NCI-H1417 treated with DMSO at 0.1 percent for 48 hours (cell line): ENCODE measurements around the gene CHRNE.
"Not testable (repeated sequence)": the region's sequence is repeated elsewhere in the genome, so short reads cannot be mapped to it uniquely, and the experiment has no call there.

Source experiments
- DNase-seq: peaks from one replicate; lab custom pipeline; 2025; lab: John Stamatoyannopoulos, UW

The CHRNE gene

GRCh38 chr17:4906642-4907041, 3.7 kb upstream of the CHRNE start:
- not testable (repeated sequence) for DNase-seq

GRCh38 chr17:4902540-4902939, 358 bp downstream of the CHRNE start:
- no peak for DNase-seq

GRCh38 chr17:4901648-4902344, 1.1 kb downstream of the CHRNE start:
- no peak for DNase-seq

- no peak for DNase-seq
These were observed 1.7 kb downstream of the CHRNE start for GRCh38 chr17:4901108-4901647.

GRCh38 chr17:4900231-4901107, 2.4 kb downstream of the CHRNE start:
- DNase-seq: no peak

GRCh38 chr17:4899341-4900230, 3.3 kb downstream of the CHRNE start, which contains the start of gene C17orf107:
TSS of gene C17orf107 (plus strand) at chr17:4899536. CDS start at chr17:4899763, 227 bp downstream.
- no peak for DNase-seq

DNA sequence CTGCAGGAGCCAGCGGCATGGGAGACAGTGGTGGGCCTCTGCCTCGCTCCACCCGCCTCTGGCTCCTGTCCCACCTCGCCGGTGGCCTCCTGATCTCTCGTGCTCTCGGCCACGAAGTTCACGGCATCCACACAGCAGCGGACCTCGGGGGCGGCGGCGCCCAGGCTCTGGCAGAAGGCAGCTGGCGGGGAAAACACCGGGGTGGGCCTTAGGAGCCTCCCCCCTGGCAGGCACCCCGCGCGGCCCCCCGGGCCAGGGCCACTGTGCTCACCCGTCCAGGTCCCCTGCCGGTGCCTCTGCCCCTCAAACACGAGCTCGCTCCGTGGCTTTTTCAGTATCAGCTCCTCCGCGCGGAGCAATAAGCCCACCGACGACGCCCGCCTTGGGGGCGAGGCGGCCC, 4.0 kb downstream of the CHRNE start:
- no peak for DNase-seq

DNA sequence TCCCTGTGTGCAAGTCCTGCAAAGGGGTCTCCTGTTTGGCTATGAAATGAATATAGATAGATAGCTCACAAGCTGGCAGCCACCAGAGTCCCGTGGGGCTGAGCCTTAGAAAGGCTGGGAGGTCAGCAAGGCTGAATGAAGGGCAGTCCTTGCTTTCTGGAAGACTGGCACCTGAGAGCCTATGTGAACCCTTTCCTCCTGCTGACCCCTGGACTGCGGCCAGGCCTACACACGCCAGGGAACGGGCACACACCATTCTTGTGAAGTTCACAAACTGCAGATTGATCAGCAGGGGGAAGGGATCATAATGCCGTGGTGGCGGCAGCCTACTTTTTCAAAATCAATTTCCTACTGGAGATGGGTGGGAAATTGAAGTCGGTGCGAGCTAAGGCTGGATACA, 4.5 kb downstream of the CHRNE start:
- DNase-seq: no peak

DNA sequence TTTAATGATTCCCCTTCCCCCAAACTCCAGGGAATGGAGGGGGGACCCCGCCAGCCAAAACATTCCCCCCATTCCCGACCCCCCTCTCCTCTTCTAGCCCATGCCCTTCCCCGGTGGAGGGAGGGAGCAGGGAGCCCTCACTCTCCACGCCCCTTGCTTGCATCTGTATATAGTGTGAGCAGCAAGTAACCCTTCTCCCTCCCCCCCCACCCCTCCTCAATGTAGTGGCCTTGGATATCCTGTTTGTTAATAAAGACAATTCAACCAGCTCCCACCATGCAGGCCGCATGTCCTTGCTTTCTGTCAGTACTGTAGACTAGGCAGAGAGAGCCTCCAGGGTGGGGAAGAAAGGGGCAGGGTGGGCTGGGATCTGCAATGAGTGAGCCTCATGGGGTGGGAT, 5.1 kb downstream of the CHRNE start:
- no peak for DNase-seq

- DNase-seq: no peak
These were observed 5.7 kb downstream of the CHRNE start for GRCh38 chr17:4897198-4897687.

DNA sequence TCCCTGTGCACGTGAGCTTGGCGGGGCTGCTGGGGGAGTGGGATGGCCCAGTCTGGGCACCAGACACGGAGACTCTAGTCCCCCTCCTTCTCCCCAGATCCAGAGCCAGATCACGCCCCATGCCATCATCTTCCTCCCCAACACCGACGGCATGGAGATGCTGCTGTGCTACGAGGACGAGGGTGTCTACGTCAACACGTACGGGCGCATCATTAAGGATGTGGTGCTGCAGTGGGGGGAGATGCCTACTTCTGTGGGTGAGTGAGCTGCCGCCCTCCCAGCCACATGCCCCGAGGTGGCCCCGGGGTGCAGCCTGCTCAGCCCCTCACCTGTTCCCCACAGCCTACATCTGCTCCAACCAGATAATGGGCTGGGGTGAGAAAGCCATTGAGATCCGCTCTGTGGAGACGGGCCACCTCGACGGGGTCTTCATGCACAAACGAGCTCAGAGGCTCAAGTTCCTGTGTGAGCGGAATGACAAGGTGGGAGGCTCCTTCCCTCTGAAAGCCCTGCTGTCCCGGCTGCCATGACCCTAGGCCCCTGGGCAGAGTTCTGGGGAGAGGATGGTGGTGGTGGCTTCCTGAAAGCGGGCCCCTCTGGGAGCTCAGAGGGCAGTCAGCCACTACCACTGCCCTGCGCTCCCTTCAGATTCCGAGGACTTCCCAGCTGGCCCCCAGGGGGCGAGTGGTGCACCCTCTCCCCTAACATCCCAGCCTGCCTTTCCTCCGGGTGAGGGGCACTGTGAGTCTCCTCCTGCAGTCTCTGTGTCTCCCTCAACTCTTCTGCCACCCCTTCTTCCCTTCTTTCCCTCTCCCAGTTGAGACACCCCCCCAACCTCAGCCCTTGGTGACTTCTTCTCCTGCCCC, 6.3 kb downstream of the CHRNE start:
- no peak for DNase-seq

DNA sequence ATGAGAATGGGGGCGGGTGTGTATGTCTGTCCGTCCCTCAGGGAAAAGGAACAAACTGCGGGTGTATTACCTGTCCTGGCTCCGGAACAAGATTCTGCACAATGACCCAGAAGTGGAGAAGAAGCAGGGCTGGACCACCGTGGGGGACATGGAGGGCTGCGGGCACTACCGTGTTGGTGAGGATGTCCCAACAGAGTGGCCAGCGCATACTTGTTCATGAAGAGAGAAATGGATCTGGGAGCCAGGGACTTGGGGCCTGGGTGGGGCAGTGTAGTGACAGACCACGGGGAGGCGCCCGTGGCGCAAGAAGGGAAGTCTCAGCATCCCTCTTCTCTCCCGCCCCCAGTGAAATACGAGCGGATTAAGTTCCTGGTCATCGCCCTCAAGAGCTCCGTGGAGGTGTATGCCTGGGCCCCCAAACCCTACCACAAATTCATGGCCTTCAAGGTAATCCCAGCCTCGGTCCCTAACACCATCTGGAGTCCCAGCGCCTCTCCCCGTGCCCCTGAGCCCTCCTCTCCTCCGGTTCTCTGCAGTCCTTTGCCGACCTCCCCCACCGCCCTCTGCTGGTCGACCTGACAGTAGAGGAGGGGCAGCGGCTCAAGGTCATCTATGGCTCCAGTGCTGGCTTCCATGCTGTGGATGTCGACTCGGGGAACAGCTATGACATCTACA, 7.1 kb downstream of the CHRNE start:
- DNase-seq: no peak

- no peak for DNase-seq
These were observed 7.8 kb downstream of the CHRNE start for GRCh38 chr17:4895121-4895520.

DNA sequence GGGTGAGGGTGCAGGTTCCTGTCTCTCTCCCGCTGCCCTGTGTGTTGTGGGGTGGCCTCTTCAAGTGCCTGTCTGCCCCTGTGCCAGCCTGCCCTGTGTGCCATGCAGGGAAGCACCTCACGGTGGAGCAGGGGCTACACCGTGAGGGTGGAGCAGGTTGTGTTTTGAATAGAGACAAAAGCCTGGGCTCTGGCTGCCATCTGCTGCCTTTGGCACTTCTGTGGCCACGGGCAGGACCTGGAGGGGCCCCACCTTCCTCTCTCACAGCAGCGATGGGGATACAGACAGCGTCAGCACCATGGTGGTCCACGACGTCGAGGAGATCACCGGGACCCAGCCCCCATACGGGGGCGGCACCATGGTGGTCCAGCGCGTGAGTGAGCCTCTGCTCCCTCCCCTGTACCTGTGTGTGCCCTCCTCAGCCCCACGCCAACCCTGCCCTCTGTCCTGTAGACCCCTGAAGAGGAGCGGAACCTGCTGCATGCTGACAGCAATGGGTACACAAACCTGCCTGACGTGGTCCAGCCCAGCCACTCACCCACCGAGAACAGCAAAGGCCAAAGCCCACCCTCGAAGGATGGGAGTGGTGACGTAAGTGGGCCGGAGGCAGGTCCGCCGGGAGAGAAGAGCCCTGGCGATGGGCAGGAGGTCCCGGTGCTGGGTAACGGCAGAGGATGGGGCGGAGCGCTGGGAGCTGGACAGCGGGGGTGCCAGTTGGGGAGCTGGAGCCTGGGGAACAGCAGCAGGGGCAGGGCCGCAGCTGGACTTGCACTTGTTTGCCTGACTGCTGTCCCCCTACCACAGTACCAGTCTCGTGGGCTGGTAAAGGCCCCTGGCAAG, 9.0 kb downstream of the CHRNE start:
- no peak for DNase-seq

GRCh38 chr17:4893272-4893671, 9.6 kb downstream of the CHRNE start:
- no peak for DNase-seq

DNA sequence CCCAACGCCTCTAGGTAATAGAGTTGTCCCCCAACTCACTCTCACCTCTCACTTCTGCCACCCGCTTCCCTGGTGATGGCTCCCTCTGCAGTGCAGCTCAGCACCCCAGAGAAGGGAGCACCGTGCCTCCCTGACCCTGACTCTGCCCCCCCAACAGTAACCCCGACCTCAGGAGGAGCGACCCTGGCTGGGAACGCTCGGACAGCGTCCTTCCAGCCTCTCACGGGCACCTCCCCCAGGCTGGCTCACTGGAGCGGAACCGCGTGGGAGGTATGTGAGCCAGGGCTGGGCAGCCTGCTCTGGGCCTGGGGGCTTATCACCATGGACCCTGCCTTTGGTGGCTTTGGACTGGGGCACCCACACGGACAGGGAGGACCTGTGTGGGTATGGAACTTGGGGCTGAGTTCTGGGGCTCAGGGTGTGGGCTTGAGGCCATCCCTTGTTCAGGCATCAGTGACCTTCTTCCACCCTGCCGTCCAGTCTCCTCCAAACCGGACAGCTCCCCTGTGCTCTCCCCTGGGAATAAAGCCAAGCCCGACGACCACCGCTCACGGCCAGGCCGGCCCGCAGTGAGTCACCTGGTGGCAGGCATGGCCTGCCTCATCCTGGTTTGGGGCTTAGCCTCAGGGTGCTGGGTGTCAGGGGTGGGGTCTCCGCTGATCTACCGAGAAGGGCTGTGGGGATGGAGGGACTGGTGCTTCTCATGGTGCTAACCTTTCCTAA, 10.2 kb downstream of the CHRNE start:
- no peak for DNase-seq

- DNase-seq: no peak
These were observed 11.2 kb downstream of the CHRNE start for GRCh38 chr17:4891411-4892410.
